Testis (tissue), 2 donors: Measurements from ENCODE around the gene ADAMTS12.

Source experiments
- CTCF ChIP-seq, 3 experiments: fragments of 450-650 bp in 2 of 3; fragments of 200-600 bp in 1 of 3; sonication (generic) in 1 of 3; IDR thresholded peaks; one replicate each; pipeline ENCODE4 v1.5.1; 2016 to 2019; ENCODE audit warnings: antibody characterized with exemption in 3 of 3, mild to moderate bottlenecking in 2 of 3, moderate library complexity in 1 of 3
- POLR2A ChIP-seq: fragments of 450-650 bp; IDR thresholded peaks from one replicate; pipeline ENCODE4 v1.6.1; 2017; ENCODE audit warnings: antibody characterized with exemption, mild to moderate bottlenecking, moderate library complexity

DNA sequence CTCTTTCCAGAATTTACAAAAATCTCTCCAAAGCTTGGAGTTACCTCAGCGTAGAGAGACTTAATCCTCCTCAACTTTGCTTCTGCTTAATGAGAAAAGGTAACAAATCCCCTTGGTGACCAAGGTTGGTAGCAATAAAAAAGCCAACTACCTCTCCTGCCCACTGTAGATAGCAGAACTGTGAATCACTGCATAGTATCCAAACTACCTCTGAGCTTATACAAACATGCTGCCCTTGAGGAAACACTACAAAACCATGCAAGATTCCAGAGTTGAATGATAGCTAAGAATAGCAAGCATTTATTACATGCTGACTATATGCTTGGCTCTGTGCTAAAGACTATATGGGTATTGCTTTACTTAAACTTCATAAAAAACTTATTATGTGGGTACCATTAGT, 2.8 kb upstream of the ADAMTS12 start:
- no peak for TF ChIP-seq CTCF (IDR thresholded peaks at IDR 0.05)
- TF ChIP-seq POLR2A, result no peak
